Gastrocnemius medialis (tissue), 4 donors: ENCODE data around the gene IFITM5. TPM values are rescaled to one million over a fixed set of nuclear protein-coding genes. Genes with fewer than 3 reads are reported as not detected.

ENCODE experiments used
- ATAC-seq, 2 donors: fragments of 150-250 bp; one replicate each; pipeline ENCODE4 v1.9.1; 2016
- DNase-seq, 2 donors: peaks; one replicate each; pipeline ENCODE4 v3.0.0-alpha.2; 2019
- H3K27ac ChIP-seq, 4 donors: fragments of 200-600 bp; sonication (generic); 1 replicate in 1 of 4; 2 replicates in 3 of 4; pipeline ENCODE4 v1.5.1; 2016 to 2018; ENCODE audit warnings: mild to moderate bottlenecking in 2 of 4, moderate library complexity in 1 of 4
- H3K27me3 ChIP-seq, 3 donors: fragments of 200-600 bp; sonication (generic) in 2 of 3; 1 replicate in 1 of 3; 2 replicates in 2 of 3; pipeline versions ENCODE4 v1.5.1 to v1.6.0; 2016 to 2019; ENCODE audit warnings: mild to moderate bottlenecking in 1 of 3, moderate library complexity in 1 of 3
- H3K36me3 ChIP-seq, 2 donors: fragments of 200-600 bp; sonication (generic) in 1 of 2; one replicate each; pipeline ENCODE4 v1.5.1; 2017 to 2018
- H3K4me1 ChIP-seq, 2 donors: fragments of 200-600 bp; sonication (generic) in 1 of 2; one replicate each; pipeline ENCODE4 v1.5.1; 2016 to 2017; ENCODE audit warnings: mild to moderate bottlenecking in 2 of 2
- H3K4me3 ChIP-seq, 4 donors: fragments of 200-600 bp; sonication (generic) in 3 of 4; 1 replicate in 1 of 4; 2 replicates in 3 of 4; pipeline ENCODE4 v1.5.1; 2016 to 2019; ENCODE audit warnings: mild to moderate bottlenecking in 2 of 4
- H3K9me3 ChIP-seq, 3 donors: fragments of 200-600 bp; sonication (generic) in 2 of 3; 1 replicate in 1 of 3; 2 replicates in 2 of 3; pipeline ENCODE4 v1.5.1; 2016 to 2019
- POLR2A ChIP-seq, 2 donors: fragments of 450-650 bp; IDR thresholded peaks; one replicate each; pipeline ENCODE4 v1.6.1; 2017; ENCODE audit warnings: antibody characterized with exemption in 2 of 2, mild to moderate bottlenecking in 2 of 2, moderate library complexity in 2 of 2
- in situ Hi-C, 4 donors: fragments of 200-750 bp; cut with MboI; loops; one replicate each; pipeline versions ENCODE4 v1.15.0 to v1.8.0; 2017; ENCODE audit warnings: low sequenced_read_pairs in 4 of 4
- intact Hi-C: fragments of 100-400 bp; cut with DNase I; formaldehyde crosslinking; loops from one replicate; pipeline ENCODE4 v1.15.1; 2023; ENCODE audit warnings: low total_unique reads
- total RNA-seq, 4 donors: library from RNA; depleted of rRNA; stranded (reverse); fragments of >200 nt; gene quantifications; one replicate each; pipeline versions ENCODE4 v1.1.0 to v1.2.3, GENCODE V29; 2016
- TF ChIP-seq, protein P1 (sequence below), 5 experiments: fragments of 450-650 bp in 3 of 5; fragments of 200-600 bp in 2 of 5; sonication (generic) in 2 of 5; IDR thresholded peaks in 4 of 5; conservative IDR thresholded peaks in 1 of 5; 1 replicate in 4 of 5; 2 replicates in 1 of 5; pipeline ENCODE4 v1.5.1; 2016 to 2019; ENCODE audit warnings: antibody characterized with exemption in 5 of 5, mild to moderate bottlenecking in 3 of 5, moderate library complexity in 3 of 5

IFITM5 gene
- total RNA-seq, 4 donors from 2014 or later: not detected

DNA sequence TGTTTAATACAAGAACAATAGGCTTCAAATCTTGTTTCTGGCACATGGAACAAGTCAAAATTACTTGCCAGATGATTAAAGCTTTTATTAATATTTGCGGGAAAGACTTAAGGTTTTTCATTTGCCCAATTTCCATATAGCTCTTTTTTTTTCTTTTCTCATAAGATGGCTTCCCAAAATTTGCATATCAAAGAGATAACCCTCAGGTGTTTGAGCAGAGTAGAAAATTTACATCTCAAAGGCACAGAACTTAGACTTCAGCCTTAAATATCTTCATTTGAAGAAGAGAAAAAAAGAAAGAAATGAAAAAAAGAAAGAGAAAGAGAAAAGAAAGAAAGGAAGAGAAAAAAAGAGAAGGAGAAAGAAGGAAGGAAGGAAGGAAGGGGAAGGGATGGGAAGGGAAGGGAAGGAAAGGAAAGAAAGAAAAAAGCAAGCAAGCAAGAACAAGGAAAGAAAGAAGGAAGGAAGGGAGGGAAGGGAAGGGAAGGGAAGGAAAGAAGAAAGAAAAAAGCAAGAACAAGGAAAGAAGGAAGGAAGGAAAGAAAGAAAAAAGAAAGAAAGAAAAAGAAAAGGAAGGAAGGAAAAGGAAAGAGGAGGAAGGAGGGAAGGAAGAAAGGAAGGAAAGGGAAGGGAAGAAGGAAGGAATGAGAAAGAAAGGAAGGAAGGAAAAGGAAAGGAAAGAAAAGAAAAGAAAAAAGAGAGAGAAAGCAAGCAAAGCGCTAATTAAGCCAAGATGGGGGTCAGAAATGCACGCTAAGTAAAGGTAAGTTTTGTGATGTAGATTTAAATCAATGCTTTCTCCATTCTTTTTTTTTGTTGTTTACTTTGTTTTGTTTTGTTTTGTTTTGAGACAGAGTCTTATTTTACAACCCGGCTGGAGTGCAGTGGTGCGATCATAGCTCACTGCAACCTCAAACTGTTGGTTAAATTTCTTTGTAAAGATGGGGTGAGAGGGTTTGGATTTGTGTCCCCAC is 41.5 kb upstream of the IFITM5 start:
- Histone ChIP-seq H3K9me3 (no peaks in the 10 kb centered on the region), H3K4me1 (peaks cover under 1 to 10% of the 10 kb centered on the region in 2 donors), H3K27me3 (peaks cover 0 to 2% (median 0%) of the 10 kb centered on the region in 3 donors), H3K4me3 (no peak overlapping the region), H3K27ac (peak overlapping the region in 1 of 4 donors; percentile 53), H3K36me3 (no peaks in the 10 kb centered on the region)
- DNase-seq (no peak), ATAC-seq (no peak)
- in situ Hi-C loops (no loop called here), intact Hi-C loops (no loop called here)
- no peak for TF ChIP-seq POLR2A (IDR thresholded peaks at IDR 0.05)
- TF ChIP-seq, protein P1, sequence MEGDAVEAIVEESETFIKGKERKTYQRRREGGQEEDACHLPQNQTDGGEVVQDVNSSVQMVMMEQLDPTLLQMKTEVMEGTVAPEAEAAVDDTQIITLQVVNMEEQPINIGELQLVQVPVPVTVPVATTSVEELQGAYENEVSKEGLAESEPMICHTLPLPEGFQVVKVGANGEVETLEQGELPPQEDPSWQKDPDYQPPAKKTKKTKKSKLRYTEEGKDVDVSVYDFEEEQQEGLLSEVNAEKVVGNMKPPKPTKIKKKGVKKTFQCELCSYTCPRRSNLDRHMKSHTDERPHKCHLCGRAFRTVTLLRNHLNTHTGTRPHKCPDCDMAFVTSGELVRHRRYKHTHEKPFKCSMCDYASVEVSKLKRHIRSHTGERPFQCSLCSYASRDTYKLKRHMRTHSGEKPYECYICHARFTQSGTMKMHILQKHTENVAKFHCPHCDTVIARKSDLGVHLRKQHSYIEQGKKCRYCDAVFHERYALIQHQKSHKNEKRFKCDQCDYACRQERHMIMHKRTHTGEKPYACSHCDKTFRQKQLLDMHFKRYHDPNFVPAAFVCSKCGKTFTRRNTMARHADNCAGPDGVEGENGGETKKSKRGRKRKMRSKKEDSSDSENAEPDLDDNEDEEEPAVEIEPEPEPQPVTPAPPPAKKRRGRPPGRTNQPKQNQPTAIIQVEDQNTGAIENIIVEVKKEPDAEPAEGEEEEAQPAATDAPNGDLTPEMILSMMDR (IDR thresholded peaks at IDR 0.05 in 4 of 5, conservative IDR thresholded peaks at IDR 0.05 in 1 of 5): no peak

DNA sequence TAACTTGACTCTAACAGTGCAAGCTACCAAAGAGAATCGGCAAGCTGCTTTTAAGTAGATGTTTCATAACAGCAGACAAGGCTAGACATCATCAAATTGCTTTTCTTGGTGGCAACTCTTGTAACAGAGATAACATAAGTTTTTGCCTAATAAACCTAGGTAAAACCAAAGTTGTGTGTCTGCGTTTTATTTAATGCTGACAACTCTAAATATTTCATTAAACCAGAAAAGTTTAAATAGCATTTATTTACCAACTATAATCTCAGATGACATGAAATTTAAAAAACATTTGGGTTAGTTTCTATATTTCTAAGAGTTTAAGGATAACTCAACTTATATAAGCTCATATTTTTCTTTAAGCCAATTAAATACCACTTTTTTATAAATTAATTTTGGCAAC is 40.6 kb upstream of the IFITM5 start:
- intact Hi-C loops: no loop called here

DNA sequence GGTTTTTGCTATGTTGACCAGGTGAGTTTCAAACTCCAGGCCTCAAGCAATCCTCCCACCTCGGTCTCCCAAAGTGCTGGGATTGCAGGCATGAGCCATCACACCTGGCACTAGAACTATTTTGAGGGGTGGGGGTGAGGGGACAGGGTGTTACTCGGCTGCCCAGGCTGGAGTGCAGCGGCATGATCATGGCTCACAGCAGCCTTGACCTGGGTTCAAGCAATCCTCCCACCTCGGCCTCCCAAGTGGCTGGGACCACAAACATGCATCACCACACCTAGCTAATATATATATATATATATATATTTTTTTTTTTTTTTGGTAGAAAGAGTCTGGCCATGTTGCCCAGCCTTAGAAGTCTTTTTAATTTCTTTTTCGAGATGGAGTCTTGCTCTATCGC is 38.4 kb upstream of the IFITM5 start:
- peak overlapping the region in 1 of 4 donors; percentile 29 for H3K27ac ChIP-seq

More for the DNA sequence above, 40.6 kb upstream of the IFITM5 start:
- no peak for ATAC-seq
- Histone ChIP-seq H3K36me3 (no peaks in the 10 kb centered on the region), H3K4me3 (no peak overlapping the region), H3K27ac (no peak overlapping the region), H3K9me3 (no peaks in the 10 kb centered on the region), H3K27me3 (peaks cover 0 to 2% (median 0%) of the 10 kb centered on the region in 3 donors), H3K4me1 (peaks cover 8 to 16% of the 10 kb centered on the region in 2 donors)
- in situ Hi-C loops: no loop called here
- no peak for DNase-seq
- TF ChIP-seq POLR2A (IDR thresholded peaks at IDR 0.05): no peak
- TF ChIP-seq, protein P1 (IDR thresholded peaks at IDR 0.05 in 4 of 5, conservative IDR thresholded peaks at IDR 0.05 in 1 of 5): no peak

DNA sequence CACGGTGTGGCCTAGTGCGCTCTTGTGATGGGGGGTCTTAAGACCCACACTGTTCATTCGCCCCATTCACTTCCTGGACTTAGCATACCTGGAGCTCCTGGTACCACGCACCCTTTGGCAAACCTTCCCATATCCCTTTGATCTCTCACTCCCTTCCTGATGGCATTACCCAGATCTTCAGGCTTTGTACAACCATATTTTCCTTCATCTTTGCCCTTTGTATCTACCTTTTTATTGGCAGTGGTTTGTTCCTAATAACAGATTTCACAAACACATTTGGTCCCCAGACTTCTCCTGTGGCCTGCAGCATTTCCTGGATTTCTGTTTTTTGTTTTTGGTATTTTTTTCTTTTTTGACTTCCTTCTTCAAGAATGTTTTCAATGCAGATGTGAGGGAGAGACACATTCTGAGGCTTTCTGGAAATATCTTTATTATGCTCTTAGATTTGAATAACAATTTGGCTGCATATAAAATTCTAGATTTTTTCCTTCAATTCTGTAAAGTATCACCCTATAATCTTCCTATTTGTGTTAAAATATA is 37.4 kb upstream of the IFITM5 start:
- Histone ChIP-seq H3K4me3 (no peak overlapping the region), H3K9me3 (no peaks in the 10 kb centered on the region), H3K27ac (peak overlapping the region; percentile 68 to 80 (median 76)), H3K27me3 (peaks cover 0 to 6% (median 0%) of the 10 kb centered on the region in 3 donors), H3K4me1 (peaks cover 8 to 16% of the 10 kb centered on the region in 2 donors), H3K36me3 (no peaks in the 10 kb centered on the region)
- no peak for ATAC-seq
- intact Hi-C loops (no loop called here), in situ Hi-C loops (no loop called here)
- TF ChIP-seq POLR2A (IDR thresholded peaks at IDR 0.05): no peak
- DNase-seq: no peak

More for the DNA sequence above, 38.4 kb upstream of the IFITM5 start:
- no peak for DNase-seq
- TF ChIP-seq POLR2A (IDR thresholded peaks at IDR 0.05): no peak
- TF ChIP-seq, protein P1 (IDR thresholded peaks at IDR 0.05 in 4 of 5, conservative IDR thresholded peaks at IDR 0.05 in 1 of 5): no peak
- no peaks in the 10 kb centered on the region for H3K36me3 ChIP-seq
- H3K4me3 ChIP-seq: no peak overlapping the region
- no peaks in the 10 kb centered on the region for H3K9me3 ChIP-seq
- peaks cover 0 to 6% (median 0%) of the 10 kb centered on the region in 3 donors for H3K27me3 ChIP-seq
- intact Hi-C loops (no loop called here), in situ Hi-C loops (no loop called here)
- peaks cover 8 to 16% of the 10 kb centered on the region in 2 donors for H3K4me1 ChIP-seq
- no peak for ATAC-seq
